OCI-LY1 (cell line): ENCODE data around the gene LAMTOR4.

ENCODE experiments used
- H2AFZ ChIP-seq: fragments of 200-600 bp; sonication (generic), shearing (Covaris generic); 2 replicates; pipeline ENCODE4 v1.6.0; 2014; ENCODE audit warnings: antibody characterized with exemption, mild to moderate bottlenecking, low read length
- H3F3A ChIP-seq: fragments of 200-600 bp; sonication (generic), shearing (Covaris generic); 2 replicates; pipeline ENCODE4 v1.6.0; 2014; ENCODE audit warnings: mild to moderate bottlenecking, antibody characterized with exemption, low read length, moderate library complexity; ENCODE audit not compliant: insufficient read depth
- H3K27ac ChIP-seq: fragments of 200-600 bp; sonication (generic); 2 replicates; pipeline ENCODE4 v1.5.1; 2014; ENCODE audit warnings: low read length, mixed run types, mild to moderate bottlenecking, low read depth; ENCODE audit not compliant: poor library complexity, severe bottlenecking
- H3K27me3 ChIP-seq: fragments of 200-600 bp; sonication (generic); 2 replicates; pipeline ENCODE4 v1.6.0; 2014; ENCODE audit warnings: antibody characterized with exemption, mild to moderate bottlenecking, low read length, moderate library complexity; ENCODE audit not compliant: insufficient read depth
- H3K36me3 ChIP-seq: fragments of 200-600 bp; sonication (generic); 2 replicates; pipeline ENCODE4 v1.6.1; 2014; ENCODE audit warnings: mild to moderate bottlenecking, antibody characterized with exemption, low read length, moderate library complexity, mixed read lengths; ENCODE audit not compliant: insufficient read depth
- H3K4me1 ChIP-seq: fragments of 200-600 bp; sonication (generic); 2 replicates; pipeline ENCODE4 v1.5.1; 2014; ENCODE audit warnings: mild to moderate bottlenecking, low read length, moderate library complexity; ENCODE audit not compliant: insufficient read depth, severe bottlenecking
- H3K4me2 ChIP-seq: fragments of 200-600 bp; sonication (generic), shearing (Covaris generic); 2 replicates; pipeline ENCODE4 v1.6.1; 2014; ENCODE audit warnings: low read length
- H3K4me3 ChIP-seq: fragments of 200-600 bp; sonication (generic); 2 replicates; pipeline ENCODE4 v1.5.1; 2014; ENCODE audit warnings: low read length, low read depth, mild to moderate bottlenecking, mixed read lengths; ENCODE audit not compliant: poor library complexity, severe bottlenecking
- H3K79me2 ChIP-seq: fragments of 200-600 bp; shearing (Covaris generic); 2 replicates; pipeline ENCODE4 v1.6.1; 2016; ENCODE audit warnings: mixed run types, low read length, mixed read lengths; ENCODE audit not compliant: insufficient read depth
- H3K9ac ChIP-seq: fragments of 200-600 bp; sonication (generic), shearing (Covaris generic); 2 replicates; pipeline ENCODE4 v1.6.1; 2014; ENCODE audit warnings: mild to moderate bottlenecking, low read length, mixed read lengths
- H3K9me2 ChIP-seq: fragments of 200-600 bp; sonication (generic), shearing (Covaris generic); 2 replicates; pipeline ENCODE4 v1.6.1; 2014; ENCODE audit warnings: low read depth, mild to moderate bottlenecking, low read length, mixed read lengths
- H3K9me3 ChIP-seq: fragments of 200-600 bp; shearing (Covaris generic); 2 replicates; pipeline ENCODE4 v1.6.1; 2014; ENCODE audit warnings: low read length, mixed read lengths
- H4K20me1 ChIP-seq: fragments of 200-600 bp; sonication (generic), shearing (Covaris generic); 2 replicates; pipeline ENCODE4 v1.6.0; 2016; ENCODE audit warnings: mild to moderate bottlenecking, low read length; ENCODE audit not compliant: insufficient read depth
- CTCF ChIP-seq: fragments of 200-600 bp; sonication (generic), shearing (Covaris generic); IDR thresholded peaks from 2 replicates; pipeline ENCODE4 v1.5.1; 2017; ENCODE audit warnings: mild to moderate bottlenecking, antibody characterized with exemption, low read length, moderate library complexity, mixed read lengths
- EZH2 ChIP-seq: fragments of 200-600 bp; sonication (generic), shearing (Covaris generic); IDR thresholded peaks from 2 replicates; pipeline ENCODE4 v1.8.0; 2017; ENCODE audit warnings: borderline replicate concordance, mixed run types, mild to moderate bottlenecking, antibody characterized with exemption, low read length, moderate library complexity, mixed read lengths

The LAMTOR4 gene

GRCh38 chr7:100106633-100107032 lies 42.1 kb upstream of the LAMTOR4 start:
- peaks cover 63% of the 10 kb centered on the region for H3K36me3 ChIP-seq

GRCh38 chr7:100107125-100107737 lies 41.5 kb upstream of the LAMTOR4 start:
- Histone ChIP-seq H3K79me2 (no peaks in the 10 kb centered on the region), H3F3A (no peaks in the 10 kb centered on the region), H4K20me1 (no peaks in the 10 kb centered on the region), H3K27ac (no peak overlapping the region), H2AFZ (no peak overlapping the region), H3K9me2 (no peaks in the 10 kb centered on the region), H3K9me3 (no peaks in the 10 kb centered on the region), H3K4me1 (peaks cover 16% of the 10 kb centered on the region), H3K36me3 (peaks cover 69% of the 10 kb centered on the region), H3K9ac (no peak overlapping the region), H3K4me3 (no peak overlapping the region), H3K4me2 (no peak overlapping the region), H3K27me3 (no peaks in the 10 kb centered on the region)
- TF ChIP-seq EZH2 (no peak), CTCF (no peak)

More at GRCh38 chr7:100106633-100107032, 42.1 kb upstream of the LAMTOR4 start:
- H3K4me2 ChIP-seq = no peak overlapping the region
- no peaks in the 10 kb centered on the region for H3K27me3 ChIP-seq
- H3K4me1 ChIP-seq = peaks cover 18% of the 10 kb centered on the region
- no peak overlapping the region for H3K27ac ChIP-seq
- H4K20me1 ChIP-seq = no peaks in the 10 kb centered on the region
- no peak overlapping the region for H3K9ac ChIP-seq
- H2AFZ ChIP-seq = no peak overlapping the region
- no peaks in the 10 kb centered on the region for H3F3A ChIP-seq
- no peak for TF ChIP-seq CTCF
- TF ChIP-seq EZH2 = no peak
- no peaks in the 10 kb centered on the region for H3K79me2 ChIP-seq
- H3K9me3 ChIP-seq = no peaks in the 10 kb centered on the region
- no peak overlapping the region for H3K4me3 ChIP-seq
- no peaks in the 10 kb centered on the region for H3K9me2 ChIP-seq

- Histone ChIP-seq H3K4me1 (peaks cover 9% of the 10 kb centered on the region), H3K79me2 (no peaks in the 10 kb centered on the region), H3K9ac (no peak overlapping the region), H3K27me3 (no peaks in the 10 kb centered on the region), H3K9me2 (no peaks in the 10 kb centered on the region), H4K20me1 (no peaks in the 10 kb centered on the region), H3F3A (no peaks in the 10 kb centered on the region), H3K4me2 (no peak overlapping the region), H3K4me3 (no peak overlapping the region), H2AFZ (no peak overlapping the region), H3K9me3 (no peaks in the 10 kb centered on the region), H3K36me3 (peaks cover 75% of the 10 kb centered on the region), H3K27ac (peak overlapping the region; percentile 1)
- no peak for TF ChIP-seq CTCF
These were observed 40.8 kb upstream of the LAMTOR4 start for GRCh38 chr7:100107890-100108289.
